Measurements from ENCODE around the gene RNF146. TPM values are rescaled to one million over a fixed set of nuclear protein-coding genes. Genes with fewer than 3 reads are reported as not detected.

The RNF146 gene
- 19.8 and 27.7 TPM in 2 replicates for total RNA-seq

GRCh38 chr6:127266178-127266891 lies at the start of gene RNF146:
TSS of gene RNF146 (plus strand) at chr6:127266864. CDS start at chr6:127280339, 13,475 bp downstream.

Other genes starting within 250 kb of the RNF146 start
- gene RSPO3, start 148.2 kb upstream of the RNF146 start, total RNA-seq, result 0.26 and 3.8 TPM in 2 replicates
- 51.8 and 61.2 TPM in 2 replicates for gene ECHDC1, start 76.7 kb downstream of the RNF146 start, total RNA-seq
- gene KIAA0408, start 192.5 kb downstream of the RNF146 start, total RNA-seq, result 1.6 and 2.2 TPM in 2 replicates

Data from epithelial cell of alveolus of lung (primary cell).